SK-N-SH treated with all-trans-retinoic acid at 6 μM for 48 hours (cell line): Measurements from ENCODE around the gene KLRK1.

Experiments used
- BACH2 ChIP-seq: fragments of 250-450 bp; sonication (Bioruptor Pico); IDR thresholded peaks from 2 replicates; pipeline ENCODE4 v1.9.0; 2021; ENCODE audit warnings: mild to moderate bottlenecking, borderline replicate concordance
- CSDC2 ChIP-seq: fragments of 250-450 bp; sonication (Bioruptor Pico); IDR thresholded peaks from 2 replicates; pipeline ENCODE4 v1.5.0; 2020; ENCODE audit warnings: mild to moderate bottlenecking, moderate library complexity
- GLIS3 ChIP-seq: fragments of 250-450 bp; sonication (Bioruptor Pico); IDR thresholded peaks from 2 replicates; pipeline ENCODE4 v1.5.0; 2020; ENCODE audit warnings: mild to moderate bottlenecking, moderate library complexity
- ISL1 ChIP-seq: fragments of 250-450 bp; sonication (Bioruptor Pico); IDR thresholded peaks from 2 replicates; pipeline ENCODE4 v2.1.2; 2022; ENCODE audit warnings: mild to moderate bottlenecking, moderate library complexity
- OSR1 ChIP-seq: fragments of 250-450 bp; sonication (Bioruptor Pico); IDR thresholded peaks from 2 replicates; pipeline ENCODE4 v1.8.0; 2022; ENCODE audit warnings: moderate library complexity, mild to moderate bottlenecking, inconsistent platforms
- PPARA ChIP-seq: fragments of 250-450 bp; sonication (Bioruptor Pico); IDR thresholded peaks from 2 replicates; pipeline ENCODE4 v1.5.0; 2020; ENCODE audit warnings: mild to moderate bottlenecking, borderline replicate concordance
- RARB ChIP-seq: fragments of 250-450 bp; sonication (Bioruptor Pico); IDR thresholded peaks from 2 replicates; pipeline ENCODE4 v1.8.0; 2021; ENCODE audit warnings: mild to moderate bottlenecking, moderate library complexity
- ZC3H10 ChIP-seq: fragments of 250-450 bp; sonication (Bioruptor Pico); IDR thresholded peaks from 2 replicates; pipeline ENCODE4 v1.5.1; 2021; ENCODE audit warnings: mild to moderate bottlenecking, moderate library complexity
- TF ChIP-seq, protein P1 (sequence below): fragments of 250-450 bp; sonication (Bioruptor Pico); IDR thresholded peaks from 2 replicates; pipeline ENCODE4 v1.8.0; 2020; ENCODE audit warnings: mild to moderate bottlenecking, moderate library complexity, borderline replicate concordance
- TF ChIP-seq, protein P2 (sequence below): fragments of 250-450 bp; sonication (Bioruptor Pico); IDR thresholded peaks from 2 replicates; pipeline ENCODE4 v1.5.1; 2021; ENCODE audit warnings: mild to moderate bottlenecking, moderate library complexity
- TF ChIP-seq, protein P3 (sequence below): fragments of 250-450 bp; sonication (Bioruptor Pico); IDR thresholded peaks from 2 replicates; pipeline ENCODE4 v1.5.0; 2020; ENCODE audit warnings: mild to moderate bottlenecking, moderate library complexity

DNA sequence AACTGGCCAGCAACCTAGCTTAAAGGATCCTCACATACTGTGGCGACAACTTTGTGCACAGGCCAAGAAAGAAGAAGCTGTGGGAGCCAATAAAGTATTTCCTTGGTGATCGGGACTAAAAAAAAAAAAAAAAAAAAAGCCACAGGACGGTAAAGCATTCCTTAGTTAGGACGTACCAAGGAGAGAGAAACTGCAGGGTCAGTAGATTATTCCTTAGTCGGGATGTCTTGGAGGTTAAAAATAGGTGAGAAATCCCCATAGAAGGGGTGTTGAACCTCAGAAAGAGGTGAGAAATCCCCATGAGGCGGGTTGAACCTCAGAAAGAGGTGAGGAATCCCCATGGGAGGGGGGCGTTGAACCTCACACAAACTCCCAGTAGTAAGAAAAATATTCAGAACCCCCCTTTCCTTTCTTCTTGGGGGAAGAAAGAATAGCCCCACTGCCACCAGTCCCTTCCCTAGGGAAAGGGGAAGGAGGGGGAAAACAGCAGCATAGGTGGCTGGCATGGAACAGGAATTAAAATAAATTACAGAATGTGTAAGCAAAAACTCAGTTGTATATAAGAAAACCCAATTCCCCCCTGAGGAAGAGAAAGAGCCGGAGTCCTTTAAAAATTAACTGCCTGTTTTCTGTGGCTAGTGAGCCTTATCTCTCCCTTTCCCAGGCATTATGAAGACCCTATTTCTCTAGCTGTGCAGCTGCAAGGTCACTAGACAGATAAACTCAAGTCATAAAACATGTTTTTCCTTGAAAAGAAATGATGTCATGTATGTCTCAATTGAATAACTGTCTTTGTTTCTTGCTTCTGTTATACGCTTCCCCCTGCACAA is 26.8 kb downstream of the KLRK1 start:
- no peak for TF ChIP-seq GLIS3 (CRISPR knock-in tag)
- TF ChIP-seq, protein P1, sequence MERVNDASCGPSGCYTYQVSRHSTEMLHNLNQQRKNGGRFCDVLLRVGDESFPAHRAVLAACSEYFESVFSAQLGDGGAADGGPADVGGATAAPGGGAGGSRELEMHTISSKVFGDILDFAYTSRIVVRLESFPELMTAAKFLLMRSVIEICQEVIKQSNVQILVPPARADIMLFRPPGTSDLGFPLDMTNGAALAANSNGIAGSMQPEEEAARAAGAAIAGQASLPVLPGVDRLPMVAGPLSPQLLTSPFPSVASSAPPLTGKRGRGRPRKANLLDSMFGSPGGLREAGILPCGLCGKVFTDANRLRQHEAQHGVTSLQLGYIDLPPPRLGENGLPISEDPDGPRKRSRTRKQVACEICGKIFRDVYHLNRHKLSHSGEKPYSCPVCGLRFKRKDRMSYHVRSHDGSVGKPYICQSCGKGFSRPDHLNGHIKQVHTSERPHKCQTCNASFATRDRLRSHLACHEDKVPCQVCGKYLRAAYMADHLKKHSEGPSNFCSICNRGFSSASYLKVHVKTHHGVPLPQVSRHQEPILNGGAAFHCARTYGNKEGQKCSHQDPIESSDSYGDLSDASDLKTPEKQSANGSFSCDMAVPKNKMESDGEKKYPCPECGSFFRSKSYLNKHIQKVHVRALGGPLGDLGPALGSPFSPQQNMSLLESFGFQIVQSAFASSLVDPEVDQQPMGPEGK: no peak
- TF ChIP-seq PPARA (CRISPR knock-in tag): no peak
- TF ChIP-seq ZC3H10 (CRISPR knock-in tag): no peak
- TF ChIP-seq, protein P2, sequence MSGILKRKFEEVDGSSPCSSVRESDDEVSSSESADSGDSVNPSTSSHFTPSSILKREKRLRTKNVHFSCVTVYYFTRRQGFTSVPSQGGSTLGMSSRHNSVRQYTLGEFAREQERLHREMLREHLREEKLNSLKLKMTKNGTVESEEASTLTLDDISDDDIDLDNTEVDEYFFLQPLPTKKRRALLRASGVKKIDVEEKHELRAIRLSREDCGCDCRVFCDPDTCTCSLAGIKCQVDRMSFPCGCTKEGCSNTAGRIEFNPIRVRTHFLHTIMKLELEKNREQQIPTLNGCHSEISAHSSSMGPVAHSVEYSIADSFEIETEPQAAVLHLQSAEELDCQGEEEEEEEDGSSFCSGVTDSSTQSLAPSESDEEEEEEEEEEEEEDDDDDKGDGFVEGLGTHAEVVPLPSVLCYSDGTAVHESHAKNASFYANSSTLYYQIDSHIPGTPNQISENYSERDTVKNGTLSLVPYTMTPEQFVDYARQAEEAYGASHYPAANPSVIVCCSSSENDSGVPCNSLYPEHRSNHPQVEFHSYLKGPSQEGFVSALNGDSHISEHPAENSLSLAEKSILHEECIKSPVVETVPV (CRISPR knock-in tag): no peak
- TF ChIP-seq, protein P3, sequence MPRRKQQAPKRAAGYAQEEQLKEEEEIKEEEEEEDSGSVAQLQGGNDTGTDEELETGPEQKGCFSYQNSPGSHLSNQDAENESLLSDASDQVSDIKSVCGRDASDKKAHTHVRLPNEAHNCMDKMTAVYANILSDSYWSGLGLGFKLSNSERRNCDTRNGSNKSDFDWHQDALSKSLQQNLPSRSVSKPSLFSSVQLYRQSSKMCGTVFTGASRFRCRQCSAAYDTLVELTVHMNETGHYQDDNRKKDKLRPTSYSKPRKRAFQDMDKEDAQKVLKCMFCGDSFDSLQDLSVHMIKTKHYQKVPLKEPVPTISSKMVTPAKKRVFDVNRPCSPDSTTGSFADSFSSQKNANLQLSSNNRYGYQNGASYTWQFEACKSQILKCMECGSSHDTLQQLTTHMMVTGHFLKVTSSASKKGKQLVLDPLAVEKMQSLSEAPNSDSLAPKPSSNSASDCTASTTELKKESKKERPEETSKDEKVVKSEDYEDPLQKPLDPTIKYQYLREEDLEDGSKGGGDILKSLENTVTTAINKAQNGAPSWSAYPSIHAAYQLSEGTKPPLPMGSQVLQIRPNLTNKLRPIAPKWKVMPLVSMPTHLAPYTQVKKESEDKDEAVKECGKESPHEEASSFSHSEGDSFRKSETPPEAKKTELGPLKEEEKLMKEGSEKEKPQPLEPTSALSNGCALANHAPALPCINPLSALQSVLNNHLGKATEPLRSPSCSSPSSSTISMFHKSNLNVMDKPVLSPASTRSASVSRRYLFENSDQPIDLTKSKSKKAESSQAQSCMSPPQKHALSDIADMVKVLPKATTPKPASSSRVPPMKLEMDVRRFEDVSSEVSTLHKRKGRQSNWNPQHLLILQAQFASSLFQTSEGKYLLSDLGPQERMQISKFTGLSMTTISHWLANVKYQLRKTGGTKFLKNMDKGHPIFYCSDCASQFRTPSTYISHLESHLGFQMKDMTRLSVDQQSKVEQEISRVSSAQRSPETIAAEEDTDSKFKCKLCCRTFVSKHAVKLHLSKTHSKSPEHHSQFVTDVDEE (CRISPR knock-in tag): no peak
- TF ChIP-seq CSDC2: no peak
- TF ChIP-seq OSR1 (CRISPR knock-in tag): no peak
- TF ChIP-seq RARB: no peak
- TF ChIP-seq BACH2 (CRISPR knock-in tag): no peak
- TF ChIP-seq ISL1: no peak
